Caco-2 (cell line): ENCODE measurements around the gene CADPS. TPM values are rescaled to one million over a fixed set of nuclear protein-coding genes. Genes with fewer than 3 reads are reported as not detected.

Experiments used
- Bru-seq: library from RNA; stranded (reverse); fragments of 400-500 nt; gene quantifications from one replicate; lab custom pipeline; 2021; lab: Mats Ljungman, UMichigan
- BruChase-seq, 2 experiments: library from RNA; stranded (reverse); fragments of 400-500 nt; gene quantifications; one replicate each; lab custom pipeline; 2021; lab: Mats Ljungman, UMichigan
- BruUV-seq: library from RNA; stranded (reverse); fragments of 400-500 nt; replicated peaks from 2 replicates; lab custom pipeline; 2021; lab: Mats Ljungman, UMichigan
- CTCF ChIA-PET: fragments of 300-600 bp; sonication (Branson Sonifier 250); formaldehyde crosslinking; loops from one replicate; lab custom pipeline; 2022; ENCODE audit warnings: antibody characterized with exemption; lab: Charles Lee
- POLR2A ChIA-PET: fragments of 300-600 bp; sonication (Branson Sonifier 250); formaldehyde crosslinking; loops from one replicate; lab custom pipeline; 2022; ENCODE audit warnings: antibody characterized with exemption; lab: Charles Lee
- DNase-seq, 2 experiments: peaks; one replicate each; pipeline versions ENCODE4 v3.0.0 to v3.0.0-alpha.2; 2020 to 2022
- H3K27me3 ChIP-seq: replicated peaks from 2 replicates; pipeline ENCODE4 v1.6.0; 2011; ENCODE audit warnings: low read length; ENCODE audit not compliant: control insufficient read depth, insufficient read depth
- H3K36me3 ChIP-seq: 2 replicates; pipeline ENCODE4 v1.5.1; 2011; ENCODE audit warnings: low read length; ENCODE audit not compliant: control insufficient read depth, insufficient read depth
- H3K4me1 ChIP-seq: fragments of 250-450 bp; sonication (Bioruptor Pico); 2 replicates; pipeline ENCODE4 v1.5.1; 2020; ENCODE audit warnings: mild to moderate bottlenecking
- H3K4me3 ChIP-seq: 2 replicates; pipeline ENCODE4 v1.5.1; 2011; ENCODE audit warnings: low read depth, mild to moderate bottlenecking, control low read depth, low read length
- H3K9me3 ChIP-seq: fragments of 250-450 bp; sonication (Bioruptor Pico); 2 replicates; pipeline ENCODE4 v1.5.1; 2020; ENCODE audit warnings: mild to moderate bottlenecking, moderate library complexity
- H3K27ac Mint-ChIP-seq: one replicate; pipeline ENCODE4 v1.8.0; 2022; ENCODE audit warnings: mixed read lengths; ENCODE audit not compliant: unreplicated experiment
- H3K27me3 Mint-ChIP-seq: one replicate; pipeline ENCODE4 v1.8.0; 2022; ENCODE audit warnings: mixed read lengths; ENCODE audit not compliant: insufficient read depth, unreplicated experiment
- H3K36me3 Mint-ChIP-seq: one replicate; pipeline ENCODE4 v1.8.0; 2022; ENCODE audit warnings: mild to moderate bottlenecking, mixed read lengths; ENCODE audit not compliant: insufficient read depth, unreplicated experiment
- H3K4me1 Mint-ChIP-seq: one replicate; pipeline ENCODE4 v1.8.0; 2022; ENCODE audit warnings: low read depth, mixed read lengths; ENCODE audit not compliant: unreplicated experiment
- H3K4me3 Mint-ChIP-seq: one replicate; pipeline ENCODE4 v1.8.0; 2022; ENCODE audit warnings: mild to moderate bottlenecking, moderate library complexity, mixed read lengths; ENCODE audit not compliant: unreplicated experiment
- H3K9me3 Mint-ChIP-seq: one replicate; pipeline ENCODE4 v1.8.0; 2022; ENCODE audit warnings: mixed read lengths; ENCODE audit not compliant: unreplicated experiment
- CTCF ChIP-seq, 2 experiments: fragments of 200-600 bp in 1 of 2; IDR thresholded peaks; 1 replicate in 1 of 2; 2 replicates in 1 of 2; pipeline versions ENCODE4 v1.5.1 to v1.8.0; 2011 to 2022; ENCODE audit warnings: antibody characterized with exemption in 1 of 2, control low read depth in 1 of 2, inconsistent platforms in 1 of 2, low read depth in 1 of 2, low read length in 1 of 2, mild to moderate bottlenecking in 1 of 2, moderate library complexity in 1 of 2; ENCODE audit not compliant: insufficient read depth in 1 of 2, severe bottlenecking in 1 of 2, unreplicated experiment in 1 of 2
- intact Hi-C: fragments of 100-400 bp; cut with micrococcal nuclease; formaldehyde crosslinking; loops from one replicate; pipeline ENCODE4 v1.10.0; 2022; ENCODE audit not compliant: unreplicated experiment
- long read RNA-seq: library from polyadenylated mRNA; stranded (forward); transcript quantifications from one replicate; pipeline ENCODE4 v2.0.0, GENCODE V29; 2022
- total RNA-seq: library from RNA; stranded (reverse); gene quantifications from 2 replicates; pipeline ENCODE4 v1.2.3, GENCODE V29; 2022

Gene CADPS
- total RNA-seq, result not detected in 2 replicates
- Bru-seq, nascent RNA, result percentile 1 among the genes with signal in this experiment
- BruChase-seq, experiment 1, labeled RNA remaining after a 2-hour chase, result percentile 0 among the genes with signal in this experiment
- BruChase-seq, experiment 2, labeled RNA remaining after a 6-hour chase, result percentile 1 among the genes with signal in this experiment
- long read RNA-seq, result 0 reads

GRCh38 chr3:62874711-62875557, at the start of gene CADPS:
Gene CADPS, minus strand, starts transcription at chr3:62875416. Its CDS starts 387 bp downstream, at chr3:62875029.
- Histone ChIP-seq H3K9me3 (peaks cover 4% of the 10 kb centered on the region), H3K36me3 (no peaks in the 10 kb centered on the region), H3K4me1 (no peaks in the 10 kb centered on the region; the same call in 1 of the 2 replicates), H3K27me3 (peaks cover 2% of the 10 kb centered on the region; the same call in 1 of the 2 replicates), H3K4me3 (peak within 1 kb of the TSS; percentile 15)
- H3K4me3 Mint-ChIP-seq, result peak within 1 kb of the TSS; percentile 93
- H3K36me3 Mint-ChIP-seq, result no peaks in the 10 kb centered on the region
- CTCF ChIA-PET, result no interaction called here
- no peaks in the 10 kb centered on the region for H3K9me3 Mint-ChIP-seq
- H3K4me1 Mint-ChIP-seq, result no peaks in the 10 kb centered on the region
- POLR2A ChIA-PET, result no interaction called here
- BruUV-seq, result no TSS peak
- no peak for TF ChIP-seq CTCF (IDR thresholded peaks at IDR 0.05; ENCODE audit: insufficient read depth in 1 of 2, low read depth in 1 of 2, low read length in 1 of 2, severe bottlenecking in 1 of 2, unreplicated experiment in 1 of 2)
- no peak for DNase-seq
- H3K27ac Mint-ChIP-seq, result no peak within 1 kb of the TSS
- peaks cover 13% of the 10 kb centered on the region for H3K27me3 Mint-ChIP-seq
- intact Hi-C loops, result loop anchor here (5.0 to 10.0 kb wide), 2 partner anchors 170 to 352 kb away; no protein-coding TSS in a partner anchor

GRCh38 chr3:62923066-62923465, 47.9 kb upstream of the CADPS start:
- Histone ChIP-seq H3K27me3 (no peaks in the 10 kb centered on the region), H3K4me1 (no peaks in the 10 kb centered on the region; the same call in 1 of the 2 replicates), H3K4me3 (no peak overlapping the region), H3K9me3 (no peaks in the 10 kb centered on the region), H3K36me3 (no peaks in the 10 kb centered on the region)
- BruUV-seq, result no TSS peak
- intact Hi-C loops, result no loop called here
- POLR2A ChIA-PET, result no interaction called here
- no peak overlapping the region for H3K27ac Mint-ChIP-seq
- peaks cover 5% of the 10 kb centered on the region for H3K4me1 Mint-ChIP-seq
- H3K27me3 Mint-ChIP-seq, result no peaks in the 10 kb centered on the region
- no peak for DNase-seq
- H3K36me3 Mint-ChIP-seq, result no peaks in the 10 kb centered on the region
- no peak for TF ChIP-seq CTCF (IDR thresholded peaks at IDR 0.05; ENCODE audit: insufficient read depth in 1 of 2, low read depth in 1 of 2, low read length in 1 of 2, severe bottlenecking in 1 of 2, unreplicated experiment in 1 of 2)
- H3K4me3 Mint-ChIP-seq, result no peak overlapping the region
- no peaks in the 10 kb centered on the region for H3K9me3 Mint-ChIP-seq
- CTCF ChIA-PET, result no interaction called here

- no peak for TF ChIP-seq CTCF (IDR thresholded peaks at IDR 0.05; ENCODE audit: insufficient read depth in 1 of 2, low read depth in 1 of 2, low read length in 1 of 2, severe bottlenecking in 1 of 2, unreplicated experiment in 1 of 2)
- Mint-ChIP-seq H3K9me3 (no peaks in the 10 kb centered on the region), H3K4me1 (peaks cover 6% of the 10 kb centered on the region), H3K4me3 (no peak overlapping the region), H3K36me3 (no peaks in the 10 kb centered on the region), H3K27me3 (no peaks in the 10 kb centered on the region), H3K27ac (no peak overlapping the region)
- no peak overlapping the region for H3K4me3 ChIP-seq
- ChIA-PET POLR2A (no interaction called here), CTCF (no interaction called here)
- no peaks in the 10 kb centered on the region for H3K27me3 ChIP-seq
- intact Hi-C loops, result no loop called here
- DNase-seq, result no peak
- no peaks in the 10 kb centered on the region for H3K36me3 ChIP-seq
- no peaks in the 10 kb centered on the region for H3K9me3 ChIP-seq
- no peaks in the 10 kb centered on the region; the same call in 1 of the 2 replicates for H3K4me1 ChIP-seq
- no TSS peak for BruUV-seq
Observed at GRCh38 chr3:62922326-62922725, 47.1 kb upstream of the CADPS start.
